Retina (tissue), 1 donor: ENCODE data around the gene STX17.
"Not testable (repeated sequence)": the region's sequence is repeated elsewhere in the genome, so short reads cannot be mapped to it uniquely, and the experiment has no call there.

Experiments
- DNase-seq: peaks from one replicate; pipeline ENCODE4 v3.0.0-alpha.2; 2016

The STX17 gene

DNA sequence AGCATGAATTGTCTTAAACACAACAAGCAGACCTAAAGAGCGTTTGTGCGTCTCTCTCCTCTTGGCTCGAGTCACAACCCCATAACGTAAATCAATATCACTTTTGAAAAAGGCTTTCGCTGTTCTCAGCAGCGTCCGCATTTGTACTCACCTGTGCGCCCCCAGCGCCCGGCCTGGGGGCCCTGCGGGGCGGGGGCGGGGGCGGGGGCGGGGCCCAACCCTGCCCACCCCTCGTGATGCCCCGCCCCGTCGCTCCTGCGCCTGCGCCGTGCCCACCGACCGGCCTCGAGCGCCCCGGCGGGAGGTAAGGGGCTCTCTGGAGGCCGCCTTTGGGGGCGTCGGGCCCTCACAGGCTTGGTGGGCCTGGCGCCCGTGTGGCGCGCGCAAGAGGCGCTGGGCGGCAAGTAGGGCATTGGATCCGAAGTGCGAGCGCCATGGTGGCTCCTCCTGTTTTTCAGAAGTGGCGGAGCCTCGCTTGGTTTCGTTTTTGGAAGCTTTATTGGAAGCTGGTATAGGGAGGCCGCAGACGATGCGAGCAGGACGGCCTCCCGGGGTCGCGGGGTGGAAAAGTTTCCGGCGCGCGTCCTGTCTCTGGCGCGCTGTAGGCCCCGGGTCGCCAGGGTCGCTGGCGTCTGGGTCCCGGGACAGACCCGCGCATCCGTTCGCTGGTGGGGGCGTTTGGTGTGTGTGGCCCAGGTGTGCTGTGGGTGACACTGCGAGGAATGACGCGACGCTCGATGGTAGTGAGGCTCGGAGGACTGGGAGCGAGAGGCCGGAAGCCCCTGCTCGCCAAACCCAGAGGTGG lies at the start of gene STX17:
TSS of gene STX17 (plus strand) at position 252 of the 805 bp plus-strand sequence. CDS start 8,586 bp downstream, outside the sequence.
- peak; percentile 94 for DNase-seq

DNA sequence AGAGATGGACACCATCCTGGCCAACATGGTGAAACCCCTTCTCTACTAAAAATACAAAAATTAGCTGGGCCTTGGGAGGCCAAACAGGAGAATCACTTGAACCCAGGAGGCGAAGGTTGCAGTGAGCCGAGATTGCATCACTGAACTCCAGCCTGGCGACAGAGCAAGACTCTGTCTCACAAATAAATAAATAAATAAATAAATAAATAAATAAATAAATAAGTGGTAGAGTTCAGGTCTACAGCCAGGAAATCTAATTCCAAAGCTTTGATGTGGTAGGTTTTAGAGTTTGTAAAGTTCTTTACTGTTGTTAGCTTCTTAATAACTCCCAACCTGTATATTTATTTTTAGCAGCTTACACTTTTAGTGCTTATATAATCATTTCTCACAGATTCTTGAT lies 48.9 kb upstream of the STX17 start:
- not testable (repeated sequence) for DNase-seq

DNA sequence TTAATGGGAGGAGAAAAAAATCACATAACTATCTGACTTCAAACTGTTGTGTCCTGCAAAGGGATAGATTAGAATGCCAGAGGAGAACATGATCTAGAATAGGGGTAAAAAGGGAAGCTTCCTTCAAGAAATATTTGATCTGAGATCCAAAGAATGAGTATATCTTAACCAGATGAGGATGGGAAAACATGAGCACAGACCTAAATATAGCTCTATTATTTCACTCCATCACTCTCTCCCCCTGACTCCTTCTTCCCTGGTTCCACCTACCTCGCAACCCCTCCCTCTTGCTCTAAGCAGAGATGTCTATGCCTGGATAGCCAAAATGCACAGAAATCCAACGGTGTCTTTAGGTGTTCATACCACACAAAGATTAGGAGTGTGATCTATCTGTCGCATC lies 48.4 kb upstream of the STX17 start:
- DNase-seq: no peak

DNA sequence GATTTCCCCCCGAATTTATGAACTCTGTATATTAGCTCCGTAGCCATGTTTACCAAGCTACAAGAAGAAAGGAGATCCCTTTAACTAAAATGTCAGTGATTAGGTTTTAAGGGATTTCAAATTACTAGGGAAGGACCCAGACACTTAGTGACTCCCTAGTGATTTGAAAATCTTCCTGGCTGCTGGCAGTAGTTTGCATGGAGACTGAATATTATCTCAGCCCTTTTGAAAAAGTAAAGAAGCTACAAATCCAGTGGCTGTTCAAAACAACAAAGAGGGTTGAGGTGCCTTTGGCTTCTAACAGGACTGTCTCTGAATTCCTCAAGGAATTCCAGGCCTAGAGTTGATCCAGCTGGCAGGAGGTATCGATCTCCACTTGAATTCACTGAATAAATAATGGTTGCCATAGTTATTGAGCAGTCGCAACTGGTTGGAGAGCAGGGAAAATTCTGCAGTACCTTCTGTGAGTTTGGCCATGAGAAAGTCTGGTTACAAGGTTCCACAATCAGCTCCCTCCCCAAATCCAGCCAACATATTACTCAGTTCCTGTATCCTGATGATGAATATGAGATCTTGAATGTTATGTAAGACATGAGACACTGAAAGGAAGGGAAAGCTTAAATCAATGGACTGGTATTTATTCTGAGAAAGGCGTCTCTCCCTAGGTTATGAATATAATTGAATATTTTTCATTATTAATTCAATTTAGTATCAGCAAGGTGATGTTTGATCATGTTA lies 47.0 kb upstream of the STX17 start:
- peak; percentile 41 for DNase-seq

DNA sequence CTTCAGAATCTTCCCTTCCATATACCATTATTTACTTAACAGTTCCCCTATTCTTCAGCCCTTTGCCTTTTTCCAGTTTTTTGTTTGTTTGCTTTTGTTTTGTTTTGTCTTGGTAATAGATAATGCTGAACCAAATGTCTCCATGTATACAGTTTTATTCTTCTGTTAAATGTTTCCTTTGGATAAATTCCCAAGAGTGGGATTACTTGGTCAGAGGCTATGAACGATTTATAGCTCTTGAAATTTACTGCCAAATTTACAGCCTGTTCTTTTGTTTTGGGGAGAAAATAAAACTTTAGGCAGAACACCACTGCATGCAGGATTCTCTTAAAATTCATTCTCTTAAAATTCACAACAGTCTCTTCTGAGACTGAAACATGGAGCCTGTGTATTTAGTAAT lies 46.2 kb upstream of the STX17 start:
- DNase-seq: no peak

DNA sequence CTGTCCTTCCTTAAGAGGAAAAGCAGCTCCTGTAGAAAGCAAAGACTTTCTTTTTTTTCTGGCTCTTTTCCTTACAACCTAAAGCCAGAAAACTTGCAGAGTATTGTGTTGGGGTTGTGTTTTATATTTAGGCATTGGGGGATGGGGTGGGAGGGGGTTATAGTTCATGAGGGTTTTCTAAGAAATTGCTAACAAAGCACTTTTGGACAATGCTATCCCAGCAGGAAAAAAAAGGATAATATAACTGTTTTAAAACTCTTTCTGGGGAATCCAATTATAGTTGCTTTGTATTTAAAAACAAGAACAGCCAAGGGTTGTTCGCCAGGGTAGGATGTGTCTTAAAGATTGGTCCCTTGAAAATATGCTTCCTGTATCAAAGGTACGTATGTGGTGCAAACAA lies 42.5 kb upstream of the STX17 start:
- DNase-seq: no peak

DNA sequence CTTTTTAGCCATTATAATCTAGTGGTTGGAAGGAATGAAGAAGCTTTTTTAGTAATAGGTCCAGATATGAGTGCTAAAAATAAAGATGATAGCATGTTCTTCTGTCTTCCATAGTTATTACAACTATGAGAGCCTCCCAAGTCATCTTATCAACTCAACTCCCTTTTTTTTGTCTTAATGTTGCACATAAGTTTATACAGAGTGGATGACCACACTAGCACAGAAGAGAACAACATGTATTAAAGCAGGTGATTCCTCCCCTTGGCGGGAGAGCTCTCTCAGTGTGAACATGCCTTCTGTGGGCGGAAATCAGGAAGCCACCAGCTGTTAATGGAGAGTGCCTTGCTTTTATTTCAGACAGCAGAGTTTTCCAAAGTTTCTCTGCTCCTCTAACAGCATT lies 40.1 kb upstream of the STX17 start:
- no peak for DNase-seq

DNA sequence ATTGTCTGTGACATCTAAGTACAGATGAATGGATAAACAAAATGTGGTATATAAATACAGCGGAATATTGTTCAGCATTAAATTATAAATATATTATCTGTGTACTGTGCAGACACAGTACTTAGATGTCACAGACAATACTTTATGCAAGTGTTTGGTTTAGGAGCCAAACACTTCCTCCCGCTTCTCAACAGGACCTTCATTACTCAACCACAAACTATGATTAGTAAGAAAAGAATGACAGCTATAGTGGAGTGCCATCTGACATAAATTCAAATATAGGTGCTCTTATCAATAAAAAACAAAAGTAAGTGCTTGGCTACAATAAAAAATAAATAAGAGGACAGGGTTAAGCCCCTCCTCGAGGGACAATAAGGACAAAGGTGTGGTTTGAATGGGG lies 38.9 kb upstream of the STX17 start:
- DNase-seq: no peak

DNA sequence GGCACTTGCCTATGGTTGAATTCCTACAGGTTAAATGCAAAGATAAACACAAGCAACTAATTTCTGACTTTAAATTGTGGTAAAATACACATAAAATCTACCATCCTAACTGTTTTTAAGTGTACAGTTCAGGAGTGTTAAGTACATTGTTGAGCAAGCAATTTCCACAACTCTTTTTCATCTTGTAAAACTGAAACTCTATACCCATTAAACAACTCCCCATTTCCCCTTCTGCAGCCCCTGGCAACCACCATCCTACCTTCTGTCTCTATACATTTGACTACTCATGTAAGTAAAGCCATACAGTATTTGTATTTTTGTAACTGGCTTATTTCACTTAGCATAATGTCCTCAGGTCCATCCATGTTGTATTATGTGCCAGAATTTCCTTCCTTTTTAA lies 38.5 kb upstream of the STX17 start:
- no peak for DNase-seq

DNA sequence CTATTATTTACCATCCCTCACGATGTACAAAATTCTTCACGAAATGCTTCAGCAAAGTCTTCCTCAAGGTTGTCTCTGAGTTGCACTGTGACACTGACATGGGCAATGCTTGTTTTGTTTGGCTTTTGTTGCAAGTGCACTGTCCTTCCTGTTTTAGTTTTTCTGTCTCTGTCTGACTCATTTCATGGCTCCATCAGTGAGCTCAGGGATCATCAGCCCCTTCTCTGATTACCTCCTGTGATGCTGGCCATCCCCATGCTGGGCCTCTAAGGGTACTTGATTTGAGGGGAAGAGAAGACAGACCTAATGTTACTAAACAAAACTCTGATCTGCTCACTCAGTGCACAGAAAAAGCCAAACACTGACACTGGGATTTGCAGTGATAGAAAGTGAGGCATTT lies 37.6 kb upstream of the STX17 start:
- DNase-seq: no peak

DNA sequence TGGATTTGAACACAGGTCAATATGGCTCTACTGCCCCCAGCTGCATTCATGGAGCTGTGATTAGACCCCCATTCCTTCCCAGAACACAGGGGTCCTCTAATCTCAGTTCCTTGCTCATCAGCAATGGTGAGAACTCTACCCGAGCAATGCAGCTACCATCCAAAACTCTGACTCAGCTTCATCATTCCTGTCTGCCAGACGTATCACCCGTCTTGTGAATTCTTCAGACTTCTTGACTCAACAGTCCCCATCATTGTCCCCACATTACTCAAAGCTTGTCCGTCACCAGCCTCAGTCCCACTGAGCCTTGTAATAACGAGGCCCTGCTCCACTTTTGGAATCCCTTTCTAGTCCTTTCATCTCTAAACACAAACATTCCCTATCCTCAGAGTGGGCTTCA lies 36.3 kb upstream of the STX17 start:
- no peak for DNase-seq

DNA sequence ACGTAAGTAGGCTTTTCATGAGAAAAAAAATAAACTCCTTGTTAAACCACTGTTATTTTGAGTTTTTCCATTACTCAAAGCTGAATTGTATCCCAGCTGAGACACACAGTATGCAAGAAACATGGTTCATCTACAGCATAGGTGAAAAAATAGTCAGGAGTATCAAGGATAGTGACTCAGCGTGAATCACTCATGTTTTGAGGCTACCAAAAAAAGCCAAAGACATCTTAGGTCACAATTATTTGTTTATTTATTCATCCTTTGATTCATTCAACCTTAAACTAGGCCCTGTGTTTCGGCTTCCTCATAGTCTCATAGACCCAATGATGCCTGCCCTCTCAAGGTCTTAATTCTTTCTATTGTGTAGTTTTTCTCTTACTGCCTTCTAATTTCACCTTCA lies 32.9 kb upstream of the STX17 start:
- no peak for DNase-seq

DNA sequence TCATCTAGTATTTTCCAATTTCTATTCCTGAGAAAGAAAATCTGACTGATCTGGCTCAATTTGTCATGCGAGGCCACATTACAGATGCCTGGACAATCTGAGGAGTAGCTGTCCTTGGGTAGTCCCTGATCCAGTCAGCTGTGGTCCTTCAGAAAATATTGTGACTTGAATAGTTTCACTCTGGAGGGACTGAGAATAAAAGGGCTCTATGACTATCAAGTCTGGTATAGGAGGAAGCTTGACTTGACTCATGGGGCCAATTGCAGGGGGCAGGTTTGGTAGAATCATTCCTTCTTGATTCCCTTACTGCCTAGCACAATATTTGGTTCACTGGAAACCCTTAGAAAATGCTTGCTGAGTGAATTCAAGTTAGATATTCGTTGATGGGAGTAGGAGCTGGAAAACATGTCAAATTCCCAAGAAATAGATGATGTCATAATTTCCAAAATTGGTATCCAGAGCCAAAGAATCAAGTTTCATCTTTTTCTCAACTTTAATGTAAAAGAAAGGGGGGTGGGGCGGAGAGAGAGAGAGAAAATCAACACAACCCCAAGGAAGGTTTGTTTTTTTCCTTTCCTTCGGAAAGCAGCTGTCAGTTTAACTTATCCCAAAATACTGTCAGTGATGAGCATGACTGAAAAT lies 32.4 kb upstream of the STX17 start:
- DNase-seq: no peak

DNA sequence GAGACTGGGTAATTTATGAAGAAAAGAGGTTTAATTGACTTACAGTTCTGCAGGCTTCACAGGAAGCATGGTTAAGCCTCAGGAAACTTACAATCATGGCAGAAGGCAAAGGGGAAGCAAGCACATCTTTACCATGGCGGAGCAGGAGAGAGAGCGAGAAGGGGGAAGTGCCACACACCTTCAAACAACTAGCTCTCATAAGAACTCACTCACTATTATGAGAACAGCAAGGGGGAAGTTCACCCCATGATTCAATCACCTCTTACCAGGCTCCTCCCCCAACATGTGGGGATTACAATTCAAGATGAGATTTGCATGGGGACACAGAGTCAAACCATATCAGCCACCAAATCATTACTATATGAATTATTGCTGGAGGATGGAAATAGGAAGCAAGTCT lies 30.3 kb upstream of the STX17 start:
- no peak for DNase-seq

DNA sequence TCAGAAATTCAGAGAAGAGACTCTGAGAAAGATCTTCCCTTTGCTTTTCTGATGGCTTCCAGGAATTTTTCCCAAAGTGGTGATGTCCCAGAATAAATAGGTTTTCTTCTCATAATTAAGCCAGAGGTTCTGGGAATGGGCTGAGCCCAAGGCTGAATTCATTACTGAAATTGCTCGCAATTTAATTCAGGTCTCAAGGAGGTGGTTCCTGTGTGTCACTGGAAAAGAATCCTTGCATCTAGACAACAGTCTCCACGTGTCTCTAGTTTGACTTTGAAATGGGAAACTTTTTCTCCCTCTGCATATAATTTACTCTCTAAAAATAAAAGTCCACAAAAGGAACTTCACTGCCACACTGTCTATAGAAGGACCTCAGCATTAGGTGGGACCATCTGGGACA lies 27.8 kb upstream of the STX17 start:
- no peak for DNase-seq

DNA sequence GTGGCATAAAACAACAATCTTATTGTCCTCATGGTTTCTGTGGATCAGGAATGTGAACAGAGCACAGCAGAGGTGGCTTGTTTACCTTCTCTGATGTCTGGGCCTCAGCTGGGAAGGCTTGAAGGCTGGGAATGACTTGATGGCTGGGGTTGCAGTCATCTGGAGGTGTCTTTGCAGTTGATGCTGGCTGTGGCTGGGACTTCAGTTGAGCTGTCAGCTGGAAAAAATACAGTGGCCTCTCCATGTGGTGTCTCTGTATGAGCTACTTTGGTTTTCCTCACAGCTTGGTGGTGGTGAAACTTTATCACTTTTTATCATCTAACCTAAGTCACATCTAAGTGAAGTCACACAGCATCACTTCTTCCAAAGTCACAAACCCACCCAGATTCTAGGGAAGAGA lies 24.7 kb upstream of the STX17 start:
- no peak for DNase-seq

DNA sequence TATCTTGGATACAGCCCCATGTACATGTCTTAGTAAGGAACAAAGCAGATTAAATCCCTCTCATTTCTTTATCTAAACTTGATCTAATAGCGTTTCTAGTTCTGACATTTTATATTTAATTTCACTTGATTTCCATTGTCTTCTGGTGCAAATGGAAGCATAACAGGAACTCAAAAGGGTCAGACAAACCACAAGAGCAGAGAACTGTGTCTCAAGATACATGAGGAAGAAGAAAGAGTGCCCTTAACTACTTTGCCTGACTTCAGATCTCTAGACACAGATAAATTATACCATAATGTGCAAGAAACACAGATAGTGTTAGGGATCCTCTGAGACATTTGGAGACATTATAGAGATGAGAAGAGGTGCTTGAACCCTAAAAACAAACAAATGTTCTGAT lies 20.7 kb upstream of the STX17 start:
- no peak for DNase-seq

DNA sequence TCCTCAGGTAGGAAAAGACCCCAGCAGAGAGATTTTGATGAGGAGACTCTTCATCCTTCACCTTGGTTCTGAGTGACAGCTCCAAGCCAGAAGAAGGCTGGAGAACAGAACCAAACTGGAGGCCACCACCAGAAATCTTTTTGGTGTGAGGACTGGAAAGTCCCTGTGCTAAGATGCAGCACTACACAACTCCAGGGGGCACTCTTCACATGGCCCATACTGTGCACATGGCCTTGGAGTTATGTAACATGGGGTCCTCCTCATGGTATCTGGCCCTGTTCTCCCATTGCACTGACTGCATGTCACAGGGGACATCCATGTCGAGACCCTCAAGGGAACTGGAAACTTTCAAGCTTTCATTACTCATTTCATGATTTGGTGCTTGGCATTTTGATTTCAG lies 17.3 kb upstream of the STX17 start:
- no peak for DNase-seq

DNA sequence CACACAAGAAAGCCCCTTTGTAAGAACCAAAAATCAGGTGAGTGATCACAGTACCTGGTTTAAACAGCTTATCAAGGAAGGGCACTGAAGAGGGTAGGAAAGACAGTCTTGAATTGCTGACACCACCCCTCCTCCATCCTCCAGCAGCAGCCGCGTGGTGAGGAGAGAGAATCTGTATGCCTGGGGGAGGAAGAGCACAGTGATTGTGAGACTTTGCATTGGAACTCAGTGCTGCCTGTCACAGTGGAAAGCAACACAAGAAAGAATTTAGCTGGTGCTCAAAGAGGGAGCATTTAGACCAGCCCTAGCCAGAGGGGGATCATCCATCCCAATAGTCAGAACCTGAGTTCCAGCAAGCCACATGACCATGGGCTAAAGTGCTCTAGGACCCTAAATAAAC lies 11.6 kb upstream of the STX17 start:
- no peak for DNase-seq

DNA sequence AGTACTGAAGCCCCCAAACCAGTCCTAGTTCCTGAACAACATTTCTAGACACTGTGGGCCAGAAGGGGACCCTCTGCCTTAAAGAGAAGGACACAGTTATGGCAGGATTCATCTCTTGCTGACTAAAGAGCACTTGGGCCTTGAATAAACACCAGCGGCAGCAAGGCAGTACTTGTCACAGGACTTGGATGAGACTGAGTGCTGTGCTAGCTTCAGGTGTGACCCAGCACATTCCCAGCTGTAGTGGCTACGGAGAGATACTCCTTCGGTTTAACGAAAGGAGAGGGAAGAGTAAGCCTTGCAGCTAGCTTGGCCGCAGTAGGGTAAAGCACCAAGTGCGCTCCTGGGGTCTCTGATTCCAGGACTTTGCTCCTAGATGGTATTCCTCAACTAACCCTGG lies 10.9 kb upstream of the STX17 start:
- DNase-seq: no peak

DNA sequence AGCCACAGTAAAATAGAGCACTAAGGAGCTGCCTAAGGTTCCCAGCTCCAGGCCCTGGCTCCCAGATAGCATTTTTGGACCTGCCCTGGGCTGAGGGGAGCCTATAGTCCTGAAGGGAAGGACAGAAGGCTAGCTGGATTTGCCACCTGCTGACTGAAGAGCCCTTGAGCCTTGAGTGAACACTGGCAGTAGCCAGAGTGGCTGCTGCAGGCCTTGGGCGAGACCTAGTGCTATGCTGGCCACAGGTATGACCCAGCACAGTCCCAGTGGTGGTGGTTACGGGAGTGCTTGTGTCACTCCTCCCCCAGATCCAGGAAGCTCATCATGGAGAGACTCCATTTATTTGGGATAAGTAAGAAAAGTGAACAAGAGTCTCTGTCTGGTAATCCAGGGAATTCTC lies 10.3 kb upstream of the STX17 start:
- no peak for DNase-seq

DNA sequence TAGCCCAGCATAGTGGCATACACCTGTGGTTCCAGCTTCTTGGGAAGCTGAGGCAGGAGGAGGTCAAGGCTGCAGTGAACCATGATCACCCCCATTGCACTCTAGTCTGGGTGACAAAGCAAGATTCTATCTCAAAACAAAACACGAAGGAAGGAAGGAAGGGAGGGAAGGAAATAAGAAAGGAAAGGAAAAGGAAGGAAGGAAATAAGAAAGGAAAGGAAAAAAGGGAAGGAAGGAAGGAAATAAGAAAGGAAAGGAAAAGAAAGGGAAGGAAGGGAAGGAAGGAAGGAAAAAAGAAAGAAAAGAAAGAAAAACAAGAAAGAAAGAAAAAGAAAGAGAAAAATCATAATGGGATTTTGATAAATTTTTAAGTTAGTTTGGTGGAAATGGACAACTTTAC lies 3.1 kb upstream of the STX17 start:
- DNase-seq: no peak

DNA sequence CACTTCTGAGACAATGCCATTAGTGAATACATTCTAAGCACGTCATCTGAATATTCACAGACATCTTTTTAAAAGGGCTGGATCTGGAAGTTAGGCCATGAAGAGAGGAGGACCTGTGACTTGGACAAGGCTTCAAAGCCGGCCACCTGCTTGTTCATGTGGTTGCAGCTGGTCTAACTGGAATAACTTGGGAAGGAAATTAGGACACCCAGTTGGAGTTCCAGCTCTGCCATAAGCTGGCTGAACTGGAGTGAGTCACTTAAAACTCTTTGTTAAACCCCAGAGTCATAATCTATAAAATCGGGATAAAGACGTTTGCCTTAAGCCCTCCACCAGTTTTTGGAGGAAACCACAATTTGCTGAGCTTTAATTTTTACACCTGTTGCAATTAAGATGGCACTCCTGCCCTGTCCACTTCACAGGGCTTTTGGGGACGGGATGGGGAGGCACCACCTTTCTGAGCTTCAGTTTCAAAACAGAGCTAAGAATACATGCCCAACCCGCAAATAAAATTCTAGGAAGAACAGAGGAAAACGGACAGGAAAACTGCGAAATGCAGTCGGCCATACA lies 536 bp upstream of the STX17 start:
- DNase-seq: no peak

DNA sequence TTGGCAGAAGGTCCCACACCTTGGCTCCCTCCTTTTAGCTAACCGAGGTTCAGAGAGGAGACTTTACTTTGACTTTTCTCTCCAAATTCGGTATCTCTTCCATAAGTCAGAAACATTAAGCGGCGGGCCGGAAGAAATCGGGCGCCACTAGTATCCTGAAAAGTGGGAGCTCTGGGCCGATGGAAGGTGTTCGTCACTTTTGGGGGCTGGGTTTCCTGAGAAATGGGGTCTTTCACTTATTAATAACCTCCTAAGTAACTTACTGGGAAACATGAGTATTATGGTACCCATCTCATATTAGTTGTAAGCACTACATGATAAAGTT lies 716 bp downstream of the STX17 start:
- no peak for DNase-seq
